Small intestine (tissue), 7 donors: ENCODE measurements around the gene GAK. TPM values are rescaled to one million over a fixed set of nuclear protein-coding genes. Genes with fewer than 3 reads are reported as not detected.
"Not testable (repeated sequence)": the region's sequence is repeated elsewhere in the genome, so short reads cannot be mapped to it uniquely, and the experiment has no call there.

Experiments used
- DNase-seq, 2 donors: peaks; one replicate each; pipeline versions ENCODE4 v3.0.0 to v3.0.0-alpha.2; 2013
- FAIRE-seq: peaks from 2 replicates; lab custom pipeline; 2012; peaks lifted over from hg19 to GRCh38; lab: Jason Lieb, UNC
- H3K27ac ChIP-seq, 3 donors: one replicate each; pipeline ENCODE4 v1.5.1; 2013; ENCODE audit warnings: low read length in 2 of 3, mild to moderate bottlenecking in 2 of 3, control low read depth in 1 of 3, inconsistent platforms in 1 of 3, low read depth in 1 of 3, moderate library complexity in 1 of 3
- H3K27me3 ChIP-seq, 3 donors: one replicate each; pipeline ENCODE4 v1.6.1; 2013; ENCODE audit warnings: low read length in 3 of 3, inconsistent platforms in 1 of 3; ENCODE audit not compliant: control insufficient read depth in 3 of 3, insufficient read depth in 3 of 3
- H3K36me3 ChIP-seq, 3 donors: one replicate each; pipeline ENCODE4 v1.6.1; 2013; ENCODE audit warnings: low read length in 3 of 3, inconsistent platforms in 1 of 3, low read depth in 1 of 3, mild to moderate bottlenecking in 1 of 3, moderate library complexity in 1 of 3; ENCODE audit not compliant: control insufficient read depth in 3 of 3, insufficient read depth in 2 of 3
- H3K4me1 ChIP-seq, 3 donors: one replicate each; pipeline ENCODE4 v1.6.1; 2013; ENCODE audit warnings: low read length in 2 of 3, inconsistent platforms in 1 of 3, low read depth in 1 of 3, mild to moderate bottlenecking in 1 of 3, moderate library complexity in 1 of 3; ENCODE audit not compliant: control insufficient read depth in 3 of 3, insufficient read depth in 2 of 3
- H3K4me3 ChIP-seq, 3 donors: one replicate each; pipeline ENCODE4 v1.5.1; 2013; ENCODE audit warnings: low read length in 3 of 3, control low read depth in 1 of 3, inconsistent platforms in 1 of 3, low read depth in 1 of 3, mild to moderate bottlenecking in 1 of 3, moderate library complexity in 1 of 3
- H3K9me3 ChIP-seq, 2 donors: one replicate each; pipeline ENCODE4 v1.6.1; 2013; ENCODE audit warnings: low read depth in 1 of 2, low read length in 1 of 2; ENCODE audit not compliant: control insufficient read depth in 2 of 2, insufficient read depth in 1 of 2
- WGBS, 3 donors: extraction: QIAGEN DNeasy Blood & Tissue Kit; methylation state at CpG; one replicate each; pipeline ENCODE4 v1.1.7; 2013; 5-methylcytosine and 5-hydroxymethylcytosine counted together
- polyA plus RNA-seq, 4 donors: library from polyadenylated mRNA; stranded (reverse) in 3 of 4; unstranded in 1 of 4; fragments of 200-250 nt in 3 of 4; fragments of 120-200 nt in 1 of 4; gene quantifications; one replicate each; pipeline versions ENCODE4 v1.2.1 to v1.2.3, GENCODE V29; 2013
- donor health status: healthy with polysubstance abuse.
- donor health status: control.
- donor health status: control.
- donor health status: Bipolar disorder and iron deficiency.
- donor health status: healthy.

GAK gene
- polyA plus RNA-seq, 4 donors: 98.4 to 463 (median 230) TPM

GRCh38 chr4:921830-922331, 10.2 kb downstream of the GAK start:
- WGBS, 3 donors: 80 to 93% (median 83%) methylated on average over 17 of the region's 17 CpGs
- no peaks in the 10 kb centered on the region for H3K27me3 ChIP-seq
- no peak overlapping the region for H3K4me3 ChIP-seq
- FAIRE-seq (no peak), DNase-seq (no peak)
- H3K36me3 ChIP-seq: peaks cover 0 to 31% (median 0%) of the 10 kb centered on the region in 3 donors
- no peaks in the 10 kb centered on the region for H3K9me3 ChIP-seq
- H3K27ac ChIP-seq: no peak overlapping the region
- H3K4me1 ChIP-seq: peaks cover 0 to 7% (median 0%) of the 10 kb centered on the region in 3 donors

GRCh38 chr4:919004-919680, 13.0 kb downstream of the GAK start:
- not testable (repeated sequence) for FAIRE-seq

GRCh38 chr4:918591-918990, 13.5 kb downstream of the GAK start:
- H3K4me3 ChIP-seq, H3K4me1 ChIP-seq, H3K27ac ChIP-seq, H3K9me3 ChIP-seq, H3K27me3 ChIP-seq, DNase-seq, FAIRE-seq: not testable (repeated sequence)
- WGBS, 3 donors: 87 to 93% (median 92%) methylated on average over 6 of the region's 6 CpGs
- peaks cover 0 to 19% (median 0%) of the 10 kb centered on the region in 3 donors for H3K36me3 ChIP-seq

More at GRCh38 chr4:919004-919680, 13.0 kb downstream of the GAK start:
- not testable (repeated sequence) for H3K4me1 ChIP-seq, H3K4me3 ChIP-seq, H3K27me3 ChIP-seq, H3K9me3 ChIP-seq, DNase-seq, H3K27ac ChIP-seq
- peaks cover 0 to 20% (median 0%) of the 10 kb centered on the region in 3 donors for H3K36me3 ChIP-seq
- WGBS, 3 donors: 93 to 98% (median 97%) methylated on average over 13 to 15 of the region's 15 CpGs

DNA sequence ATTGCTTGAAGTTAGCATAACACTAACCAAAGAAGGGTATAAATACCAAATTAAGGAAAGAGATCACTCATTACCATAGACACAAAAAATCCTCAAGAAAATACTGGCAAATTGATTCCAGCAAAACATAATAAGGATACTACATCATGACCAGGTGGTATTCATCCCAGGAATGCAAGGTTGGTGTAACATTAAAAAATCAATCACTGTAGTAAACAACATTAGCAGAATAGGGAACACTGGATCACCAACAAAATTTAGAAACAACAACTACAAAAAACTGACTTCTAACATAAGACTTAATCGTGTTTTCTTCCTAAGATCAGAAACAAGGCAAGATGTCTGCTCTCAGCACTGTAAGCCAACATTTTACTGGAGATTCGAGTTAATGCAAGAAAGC, 14.1 kb downstream of the GAK start:
- Histone ChIP-seq H3K4me1 (no peaks in the 10 kb centered on the region), H3K9me3 (no peaks in the 10 kb centered on the region), H3K27ac (no peak overlapping the region), H3K36me3 (peaks cover 0 to 17% (median 0%) of the 10 kb centered on the region in 3 donors), H3K27me3 (no peaks in the 10 kb centered on the region), H3K4me3 (no peak overlapping the region)
- DNase-seq: no peak
- no peak for FAIRE-seq
- 94 to 96% (median 96%) methylated on average over 2 of the region's 2 CpGs for WGBS, 3 donors

GRCh38 chr4:917466-917865, 14.7 kb downstream of the GAK start:
- no peak for DNase-seq
- 89 to 97% (median 96%) methylated on average over 7 of the region's 7 CpGs for WGBS, 3 donors
- no peak for FAIRE-seq

GRCh38 chr4:915595-915994, 16.5 kb downstream of the GAK start:
- H3K4me3 ChIP-seq: no peak overlapping the region
- WGBS, 3 donors: 42 to 81% (median 64%) methylated on average over 8 of the region's 8 CpGs

More at GRCh38 chr4:917466-917865, 14.7 kb downstream of the GAK start:
- H3K4me3 ChIP-seq: no peak overlapping the region
- H3K27ac ChIP-seq: no peak overlapping the region
- H3K9me3 ChIP-seq: no peaks in the 10 kb centered on the region
- H3K4me1 ChIP-seq: no peaks in the 10 kb centered on the region
- no peaks in the 10 kb centered on the region for H3K27me3 ChIP-seq
- peaks cover 0 to 19% (median 0%) of the 10 kb centered on the region in 3 donors for H3K36me3 ChIP-seq

GRCh38 chr4:915041-915474, 17.1 kb downstream of the GAK start:
- FAIRE-seq (no peak), DNase-seq (no peak)
- Histone ChIP-seq H3K27ac (peak overlapping the region in 1 of 3 donors; percentile 55), H3K4me3 (no peak overlapping the region), H3K36me3 (peaks cover 8 to 35% (median 11%) of the 10 kb centered on the region in 3 donors), H3K9me3 (no peaks in the 10 kb centered on the region), H3K4me1 (no peaks in the 10 kb centered on the region), H3K27me3 (no peaks in the 10 kb centered on the region)
- 71 to 88% (median 81%) methylated on average over 20 of the region's 20 CpGs for WGBS, 3 donors

More at GRCh38 chr4:915595-915994, 16.5 kb downstream of the GAK start:
- FAIRE-seq (no peak), DNase-seq (no peak)
- H3K36me3 ChIP-seq: peaks cover 7 to 29% (median 9%) of the 10 kb centered on the region in 3 donors
- no peaks in the 10 kb centered on the region for H3K27me3 ChIP-seq
- no peaks in the 10 kb centered on the region for H3K4me1 ChIP-seq
- H3K27ac ChIP-seq: no peak overlapping the region
- H3K9me3 ChIP-seq: no peaks in the 10 kb centered on the region

- 87 to 94% (median 92%) methylated on average over 20 to 21 of the region's 21 CpGs for WGBS, 3 donors
- H3K9me3 ChIP-seq: no peaks in the 10 kb centered on the region
These were observed 17.6 kb downstream of the GAK start for GRCh38 chr4:914531-914930.

More at GRCh38 chr4:914531-914930, 17.6 kb downstream of the GAK start:
- FAIRE-seq (no peak), DNase-seq (no peak)
- Histone ChIP-seq H3K4me3 (no peak overlapping the region), H3K27ac (no peak overlapping the region), H3K36me3 (peaks cover 11 to 38% (median 13%) of the 10 kb centered on the region in 3 donors), H3K27me3 (no peaks in the 10 kb centered on the region), H3K4me1 (no peaks in the 10 kb centered on the region)
